Keratinocyte (primary cell): ENCODE measurements around the gene DUSP11. TPM values are rescaled to one million over a fixed set of nuclear protein-coding genes. Genes with fewer than 3 reads are reported as not detected.

ENCODE experiments used
- DNase-seq: peaks from one replicate; pipeline ENCODE4 v3.0.0-alpha.2; 2011; ENCODE audit warnings: low read depth, missing footprints, low spot score
- FAIRE-seq: peaks from 2 replicates; lab custom pipeline; 2011; peaks lifted over from hg19 to GRCh38; lab: Jason Lieb, UNC
- H2AFZ ChIP-seq: 2 replicates; pipeline ENCODE4 v1.6.0; 2012; ENCODE audit warnings: low read length, control low read depth, inconsistent platforms; ENCODE audit not compliant: control insufficient read depth
- H3K27ac ChIP-seq: 2 replicates; pipeline ENCODE4 v1.5.1; 2011; ENCODE audit warnings: low read length; ENCODE audit not compliant: control insufficient read depth, insufficient read depth
- H3K27me3 ChIP-seq: 3 replicates; pipeline ENCODE4 v1.6.0; 2011; ENCODE audit warnings: low read length; ENCODE audit not compliant: control insufficient read depth, insufficient read depth; ENCODE audit errors: extremely low read depth
- H3K36me3 ChIP-seq, 2 experiments: 2 replicates in 1 of 2; 3 replicates in 1 of 2; pipeline ENCODE4 v1.5.1; 2011; ENCODE audit warnings: low read length in 2 of 2, mild to moderate bottlenecking in 1 of 2; ENCODE audit not compliant: control insufficient read depth in 2 of 2, insufficient read depth in 2 of 2; ENCODE audit errors: extremely low read depth in 1 of 2
- H3K4me1 ChIP-seq: 3 replicates; pipeline ENCODE4 v1.5.1; 2011; ENCODE audit warnings: low read length; ENCODE audit not compliant: control insufficient read depth, insufficient read depth; ENCODE audit errors: extremely low read depth
- H3K4me2 ChIP-seq: 3 replicates; pipeline ENCODE4 v1.6.0; 2011; ENCODE audit warnings: low read depth, low read length; ENCODE audit not compliant: control insufficient read depth, insufficient read depth; ENCODE audit errors: extremely low read depth
- H3K4me3 ChIP-seq, 3 experiments: fragments of 200-600 bp in 1 of 3; sonication (generic) in 1 of 3; 2 replicates in 2 of 3; 3 replicates in 1 of 3; pipeline ENCODE4 v1.5.1; 2011 to 2016; ENCODE audit warnings: low read length in 3 of 3, mild to moderate bottlenecking in 3 of 3, control low read depth in 2 of 3, inconsistent platforms in 1 of 3, low read depth in 1 of 3, mixed read lengths in 1 of 3, mixed run types in 1 of 3, moderate library complexity in 1 of 3; ENCODE audit not compliant: control insufficient read depth in 2 of 3, insufficient read depth in 2 of 3; ENCODE audit errors: extremely low read depth in 1 of 3
- H3K79me2 ChIP-seq: 2 replicates; pipeline ENCODE4 v1.6.0; 2012; ENCODE audit warnings: low read length; ENCODE audit not compliant: control insufficient read depth, insufficient read depth
- H3K9ac ChIP-seq: 3 replicates; pipeline ENCODE4 v1.6.0; 2011; ENCODE audit warnings: low read length; ENCODE audit not compliant: control insufficient read depth, insufficient read depth; ENCODE audit errors: extremely low read depth
- H3K9me1 ChIP-seq: 3 replicates; pipeline ENCODE4 v1.6.0; 2011; ENCODE audit warnings: low read length; ENCODE audit not compliant: control insufficient read depth, insufficient read depth; ENCODE audit errors: extremely low read depth
- H3K9me3 ChIP-seq: 2 replicates; pipeline ENCODE4 v1.5.1; 2012; ENCODE audit warnings: low read depth, low read length; ENCODE audit not compliant: control insufficient read depth
- H4K20me1 ChIP-seq: 3 replicates; pipeline ENCODE4 v1.6.0; 2011; ENCODE audit warnings: low read length; ENCODE audit not compliant: control insufficient read depth, insufficient read depth; ENCODE audit errors: extremely low read depth
- CTCF ChIP-seq, 3 experiments: IDR thresholded peaks in 1 of 3; conservative IDR thresholded peaks in 1 of 3; optimal IDR thresholded peaks in 1 of 3; 2 replicates in 2 of 3; 3 replicates in 1 of 3; pipeline versions ENCODE3 to v1.5.1; 2011; ENCODE audit warnings: low read length in 3 of 3, mild to moderate bottlenecking in 3 of 3, moderate library complexity in 2 of 3, control low read depth in 1 of 3, inconsistent platforms in 1 of 3; ENCODE audit not compliant: insufficient read depth in 2 of 3; ENCODE audit errors: extremely low read depth in 1 of 3
- EZH2 ChIP-seq: IDR thresholded peaks from one replicate; pipeline ENCODE4 v1.6.1; 2012; ENCODE audit warnings: inconsistent platforms, mild to moderate bottlenecking, low read length, moderate library complexity
- dilution Hi-C: fragments of 300-500 bp; cut with MboI; formaldehyde crosslinking; loops from one replicate; pipeline ENCODE4 v1.7.0; 2020; ENCODE audit warnings: low sequenced_read_pairs; ENCODE audit not compliant: extremely low pct_ligation_motif_present
- polyA plus RNA-seq, 5 experiments: library from polyadenylated mRNA; depleted of rRNA in 3 of 5; stranded (reverse) in 3 of 5; stranded (forward) in 1 of 5; unstranded in 1 of 5; fragments of >200 nt; gene quantifications; 1 replicate in 1 of 5; 2 replicates in 3 of 5; 3 replicates in 1 of 5; pipeline versions ENCODE4 v1.2.1 to v1.2.3, GENCODE V29; 2011 to 2012; ENCODE audit warnings: missing spikeins in 2 of 5, low read depth in 1 of 5, low replicate concordance in 1 of 5

Gene DUSP11
- polyA plus RNA-seq, 1 donor (not counting 4 experiments of a cell fraction or from before 2014, with no cell fraction given): 83.7 TPM

GRCh38 chr2:73823916-73824523 lies 44.1 kb upstream of the DUSP11 start:
- no peak overlapping the region for H3K27ac ChIP-seq
- H3K36me3 ChIP-seq: no peaks in the 10 kb centered on the region
- dilution Hi-C loops: no loop called here
- H3K9me1 ChIP-seq: no peaks in the 10 kb centered on the region
- FAIRE-seq: peak; percentile 69
- H3K4me2 ChIP-seq: no peak overlapping the region
- no peaks in the 10 kb centered on the region for H3K27me3 ChIP-seq
- no peak overlapping the region for H3K4me3 ChIP-seq
- H3K4me1 ChIP-seq: peaks cover 5% of the 10 kb centered on the region
- peak; percentile 41 to 67 (median 62) for TF ChIP-seq CTCF (optimal IDR thresholded peaks at IDR 0.05 in 1 of 3, IDR thresholded peaks at IDR 0.05 in 1 of 3, conservative IDR thresholded peaks at IDR 0.05 in 1 of 3; ENCODE audit: extremely low read depth in 1 of 3, insufficient read depth in 2 of 3, low read length in 3 of 3)
- no peak for TF ChIP-seq EZH2
- H3K79me2 ChIP-seq: peaks cover 2% of the 10 kb centered on the region
- H2AFZ ChIP-seq: no peak overlapping the region
- no peaks in the 10 kb centered on the region for H3K9me3 ChIP-seq
- DNase-seq: peak; percentile 62
- H3K9ac ChIP-seq: no peak overlapping the region
- no peaks in the 10 kb centered on the region for H4K20me1 ChIP-seq

DNA sequence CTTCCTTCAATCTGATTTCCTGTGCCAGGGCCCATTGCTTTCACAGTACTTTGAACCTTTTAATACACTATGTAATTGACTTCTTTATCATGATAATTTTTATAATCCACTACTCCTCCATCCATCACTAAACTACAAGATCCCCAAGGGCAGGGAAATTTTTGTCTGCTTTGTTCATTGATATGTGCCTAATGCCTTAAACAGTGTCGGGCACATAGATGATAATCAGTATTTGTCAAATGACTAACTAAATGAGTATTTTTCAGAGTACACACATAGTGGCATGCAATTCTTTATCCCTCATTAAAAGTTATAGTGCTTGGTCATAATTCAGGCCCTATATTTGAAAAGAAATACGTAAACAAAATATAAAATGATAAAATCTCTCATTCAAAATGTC lies 43.5 kb upstream of the DUSP11 start:
- Histone ChIP-seq H3K27me3 (no peaks in the 10 kb centered on the region), H3K4me1 (peaks cover 3% of the 10 kb centered on the region), H2AFZ (no peak overlapping the region), H3K4me2 (no peak overlapping the region), H3K36me3 (no peaks in the 10 kb centered on the region), H3K27ac (no peak overlapping the region), H3K4me3 (no peak overlapping the region), H4K20me1 (no peaks in the 10 kb centered on the region), H3K9me1 (no peaks in the 10 kb centered on the region), H3K9ac (no peak overlapping the region), H3K79me2 (no peaks in the 10 kb centered on the region), H3K9me3 (no peaks in the 10 kb centered on the region)
- FAIRE-seq (no peak), DNase-seq (no peak)
- TF ChIP-seq CTCF (optimal IDR thresholded peaks at IDR 0.05 in 1 of 3, IDR thresholded peaks at IDR 0.05 in 1 of 3, conservative IDR thresholded peaks at IDR 0.05 in 1 of 3; ENCODE audit: extremely low read depth in 1 of 3, insufficient read depth in 2 of 3, low read length in 3 of 3): no peak
- TF ChIP-seq EZH2: no peak
- dilution Hi-C loops: no loop called here
